K562 (cell line): Measurements from ENCODE around the gene NT5C2. TPM values are rescaled to one million over a fixed set of nuclear protein-coding genes. Genes with fewer than 3 reads are reported as not detected.

ENCODE experiments used
- ATAC-seq: fragments of 200-7000 bp; cut with Tn5 transposase; 3 replicates; pipeline ENCODE4 v1.9.1; 2020; ENCODE audit warnings: moderate library complexity
- BruUV-seq: library from RNA; stranded (reverse); fragments of 400-500 nt; replicated peaks from 2 replicates; lab custom pipeline; 2021; lab: Mats Ljungman, UMichigan
- CTCF ChIA-PET: fragments of 300-600 bp; formaldehyde crosslinking; extraction: SDS; loops from one replicate; lab custom pipeline; 2021; ENCODE audit warnings: low intra/inter-chr PET ratio; lab: Yijun Ruan, JAX
- POLR2A ChIA-PET: fragments of 300-600, 350-650 bp; sonication (Branson Sonifier 250); formaldehyde crosslinking; extraction: SDS; loops from one replicate; lab custom pipeline; 2021; ENCODE audit warnings: antibody characterized with exemption, inconsistent platforms; lab: Yijun Ruan, JAX
- DNase-seq, 4 experiments: peaks; one replicate each; pipeline versions ENCODE4 v3.0.0 to v3.0.0-alpha.2; 2011 to 2018; ENCODE audit warnings: low spot score in 3 of 4, mixed read lengths in 3 of 4; ENCODE audit errors: extremely low read depth in 1 of 4
- FAIRE-seq: peaks from 2 replicates; lab custom pipeline; 2011; peaks lifted over from hg19 to GRCh38; lab: Jason Lieb, UNC
- H2AFZ ChIP-seq: 2 replicates; pipeline ENCODE4 v1.6.0; 2011; ENCODE audit warnings: low read depth, low read length, control low read depth, inconsistent platforms
- H3K27ac ChIP-seq: fragments of 200-600 bp; 3 replicates; pipeline ENCODE4 v1.8.0; 2011; ENCODE audit warnings: low read depth, mild to moderate bottlenecking, control low read depth, inconsistent platforms, low read length, moderate library complexity, mixed read lengths; ENCODE audit errors: extremely low read depth
- H3K27me3 ChIP-seq, 2 experiments: fragments of 300-600 bp in 1 of 2; 2 replicates in 1 of 2; 3 replicates in 1 of 2; pipeline versions ENCODE4 v1.6.0 to v1.8.0; 2011; ENCODE audit warnings: inconsistent platforms in 2 of 2, low read length in 2 of 2, mild to moderate bottlenecking in 1 of 2, mixed read lengths in 1 of 2, moderate library complexity in 1 of 2; ENCODE audit not compliant: control insufficient read depth in 2 of 2, insufficient read depth in 2 of 2
- H3K36me3 ChIP-seq: fragments of 300-600 bp; 3 replicates; pipeline ENCODE4 v1.8.0; 2011; ENCODE audit warnings: mild to moderate bottlenecking, low read length, inconsistent platforms; ENCODE audit not compliant: control insufficient read depth, insufficient read depth
- H3K4me1 ChIP-seq, 2 experiments: fragments of 200-600 bp in 1 of 2; replicated peaks in 1 of 2; 2 replicates in 1 of 2; 3 replicates in 1 of 2; pipeline versions ENCODE4 v1.5.1 to v1.8.0; 2011; ENCODE audit warnings: inconsistent platforms in 2 of 2, low read length in 2 of 2, mild to moderate bottlenecking in 1 of 2, mixed read lengths in 1 of 2, moderate library complexity in 1 of 2; ENCODE audit not compliant: control insufficient read depth in 2 of 2, insufficient read depth in 2 of 2
- H3K4me2 ChIP-seq: 2 replicates; pipeline ENCODE4 v1.6.1; 2011; ENCODE audit warnings: low read length, control low read depth, inconsistent platforms, mixed read lengths; ENCODE audit not compliant: insufficient read depth
- H3K4me3 ChIP-seq: fragments of 200-600 bp; sonication (generic), shearing (Covaris generic); 2 replicates; pipeline ENCODE4 v1.5.1; 2016; ENCODE audit warnings: control low read depth, inconsistent platforms
- H3K79me2 ChIP-seq: fragments of 200-600 bp; 3 replicates; pipeline ENCODE4 v1.8.0; 2011; ENCODE audit warnings: low read length, inconsistent platforms; ENCODE audit not compliant: control insufficient read depth, insufficient read depth
- H3K9ac ChIP-seq, 2 experiments: 2 replicates each; pipeline versions ENCODE4 v1.6.0 to v1.6.1; 2011; ENCODE audit warnings: low read depth in 2 of 2, low read length in 2 of 2, control low read depth in 1 of 2, inconsistent platforms in 1 of 2, mild to moderate bottlenecking in 1 of 2, mixed read lengths in 1 of 2; ENCODE audit not compliant: insufficient read depth in 1 of 2
- H3K9me1 ChIP-seq: one replicate; pipeline ENCODE4 v1.6.0; 2011; ENCODE audit warnings: inconsistent platforms, mild to moderate bottlenecking, low read length, moderate library complexity; ENCODE audit not compliant: control insufficient read depth, insufficient read depth
- H3K9me3 ChIP-seq: replicated peaks from 2 replicates; pipeline ENCODE4 v1.5.1; 2011; ENCODE audit warnings: low read depth, low read length, inconsistent platforms; ENCODE audit not compliant: control insufficient read depth, insufficient read depth
- H4K20me1 ChIP-seq: replicated peaks from 2 replicates; pipeline ENCODE4 v1.6.1; 2011; ENCODE audit warnings: low read length, inconsistent platforms, mixed read lengths; ENCODE audit not compliant: control insufficient read depth, insufficient read depth
- FOSL1 ChIP-seq: fragments of 200-800 bp; sonication (Bioruptor generic); conservative IDR thresholded peaks from 2 replicates; pipeline ENCODE4 v1.6.1; 2016; ENCODE audit warnings: missing genetic modification characterization, missing compliant biosample characterization
- JUND ChIP-seq, 2 experiments: IDR thresholded peaks; 2 replicates in 1 of 2; 3 replicates in 1 of 2; pipeline ENCODE4 v1.6.1; 2011; ENCODE audit warnings: borderline replicate concordance in 2 of 2, low read depth in 2 of 2, low read length in 2 of 2, improper control_type of control experiment in 1 of 2, missing biosample characterization in 1 of 2, missing genetic modification characterization in 1 of 2, missing genetic modification reagents in 1 of 2
- NFATC3 ChIP-seq: fragments of 450-650 bp; IDR thresholded peaks from 2 replicates; pipeline ENCODE4 v1.6.1; 2017; ENCODE audit warnings: mild to moderate bottlenecking
- NFIC ChIP-seq: fragments of 450-650 bp; IDR thresholded peaks from 2 replicates; pipeline ENCODE4 v1.6.1; 2017; ENCODE audit warnings: mild to moderate bottlenecking, inconsistent platforms
- SRSF7 ChIP-seq: fragments of 200-400 bp; formaldehyde crosslinking; optimal IDR thresholded peaks from 2 replicates; pipeline ENCODE3; 2017; ENCODE audit warnings: mild to moderate bottlenecking, low read depth, low read length
- WGBS: fragments of 100-300 bp; shearing (Covaris generic); methylation state at CpG from one replicate; pipeline ENCODE4 v1.1.6; 2016; ENCODE audit warnings: low coverage, mixed read lengths; ENCODE audit not compliant: insufficient coverage; ENCODE audit errors: missing lambda C conversion rate; 5-methylcytosine and 5-hydroxymethylcytosine counted together
- in situ Hi-C: fragments of 300-500 bp; cut with MboI; formaldehyde crosslinking; loops from 4 replicates; pipeline ENCODE4 v1.15.0; 2018; ENCODE audit warnings: inconsistent platforms, mixed read lengths
- intact Hi-C: fragments of 100-400 bp; cut with micrococcal nuclease; formaldehyde crosslinking; loops from 2 replicates; pipeline ENCODE4 v1.14.2; 2022
- polyA plus RNA-seq, 8 experiments: library from polyadenylated mRNA; depleted of rRNA in 4 of 8; stranded (reverse) in 5 of 8; unstranded in 3 of 8; fragments of >200 nt; fragmentation: Nextera tagmentation in 2 of 8; fragmentation: Illumina TruSeq in 1 of 8; extraction: Ambion mirVana in 2 of 8; extraction: Trizol in 1 of 8; gene quantifications; 2 replicates each; pipeline versions ENCODE4 v1.2.1 to v1.2.3, GENCODE V29; 2011 to 2014; ENCODE audit warnings: inconsistent platforms in 1 of 8, missing spikeins in 1 of 8
- total RNA-seq, 7 experiments: library from RNA; depleted of rRNA in 6 of 7; stranded (reverse); fragments of >200 nt in 6 of 7; fragmentation: Illumina TruSeq in 2 of 7; extraction: Trizol in 2 of 7; gene quantifications; 2 replicates each; pipeline versions ENCODE4 v1.2.1 to v1.2.3, GENCODE V29; 2011 to 2021; ENCODE audit warnings: low replicate concordance in 1 of 7

NT5C2 gene
- total and polyA plus RNA-seq, 9 of the 15 experiments (the other 6 are each of a cell fraction or from before 2014, with no cell fraction given): 11.3 to 45.2 (median 27.7) TPM

GRCh38 chr10:103145860-103146466 lies 47.1 kb downstream of the NT5C2 start:
- ChIA-PET POLR2A (no interaction called here), CTCF (no interaction called here)
- no peak overlapping the region for H3K4me2 ChIP-seq
- in situ Hi-C loops: no loop called here
- no peaks in the 10 kb centered on the region for H3K9me3 ChIP-seq
- no peaks in the 10 kb centered on the region for H4K20me1 ChIP-seq
- no peaks in the 10 kb centered on the region for H3K9me1 ChIP-seq
- intact Hi-C loops: no loop called here
- TF ChIP-seq JUND (IDR thresholded peaks at IDR 0.05; ENCODE audit: borderline replicate concordance, low read depth, low read length): peak; percentile 57; the same call in 1 of the 2 replicates
- TF ChIP-seq JUND (tag; IDR thresholded peaks at IDR 0.05; ENCODE audit: borderline replicate concordance, low read depth, low read length): peak; percentile 63; the same call in 1 of the 3 replicates
- peak; percentile 85; the same call in 1 of the 2 replicates for TF ChIP-seq NFATC3
- TF ChIP-seq NFIC: peak; percentile 91
- peak; percentile 78 for TF ChIP-seq FOSL1 (tag)
- no peak for TF ChIP-seq SRSF7
- DNase-seq (peak in 3 of 4 experiments; percentile 10 to 67 (median 33)), ATAC-seq (0 out of 3 replicates have a peak, but pooled peaks have one; percentile 36), FAIRE-seq (no peak)
- no TSS peak for BruUV-seq
- no peak overlapping the region for H3K4me3 ChIP-seq
- no peaks in the 10 kb centered on the region; the same call in 2 of the 3 replicates for H3K79me2 ChIP-seq
- WGBS: 56% methylated on average over 3 of the region's 3 CpGs
- no peak overlapping the region for H2AFZ ChIP-seq
- no peak overlapping the region for H3K9ac ChIP-seq
- no peaks in the 10 kb centered on the region; the same call in 2 of the 3 replicates for H3K36me3 ChIP-seq
- no peaks in the 10 kb centered on the region for H3K27me3 ChIP-seq
- H3K27ac ChIP-seq: 0 out of 3 replicates have a peak overlapping the region, but pooled peaks have one; percentile 40
- H3K4me1 ChIP-seq: peaks cover 0 to 8% of the 10 kb centered on the region in 2 experiments; a peak in 2 of 5 replicates
